ENCODE measurements around the gene STARD3.

GRCh38 chr17:39609416-39610025 is 27.4 kb upstream of the STARD3 start:
- TF ChIP-seq POLR2AphosphoS5 (IDR thresholded peaks at IDR 0.05; ENCODE audit: low read depth, low read length) (no peak), POLR2A (IDR thresholded peaks at IDR 0.05; ENCODE audit: low read depth, low read length) (no peak)

All from GM12892 (cell line).